ENCODE measurements around the gene TMEM179B. TPM values are rescaled to one million over a fixed set of nuclear protein-coding genes. Genes with fewer than 3 reads are reported as not detected.

TMEM179B gene
- total and polyA plus RNA-seq, 2 of the 13 experiments (the other 11 are each of a cell fraction or from before 2014, with no cell fraction given) = 24.8 to 25.7 TPM

DNA sequence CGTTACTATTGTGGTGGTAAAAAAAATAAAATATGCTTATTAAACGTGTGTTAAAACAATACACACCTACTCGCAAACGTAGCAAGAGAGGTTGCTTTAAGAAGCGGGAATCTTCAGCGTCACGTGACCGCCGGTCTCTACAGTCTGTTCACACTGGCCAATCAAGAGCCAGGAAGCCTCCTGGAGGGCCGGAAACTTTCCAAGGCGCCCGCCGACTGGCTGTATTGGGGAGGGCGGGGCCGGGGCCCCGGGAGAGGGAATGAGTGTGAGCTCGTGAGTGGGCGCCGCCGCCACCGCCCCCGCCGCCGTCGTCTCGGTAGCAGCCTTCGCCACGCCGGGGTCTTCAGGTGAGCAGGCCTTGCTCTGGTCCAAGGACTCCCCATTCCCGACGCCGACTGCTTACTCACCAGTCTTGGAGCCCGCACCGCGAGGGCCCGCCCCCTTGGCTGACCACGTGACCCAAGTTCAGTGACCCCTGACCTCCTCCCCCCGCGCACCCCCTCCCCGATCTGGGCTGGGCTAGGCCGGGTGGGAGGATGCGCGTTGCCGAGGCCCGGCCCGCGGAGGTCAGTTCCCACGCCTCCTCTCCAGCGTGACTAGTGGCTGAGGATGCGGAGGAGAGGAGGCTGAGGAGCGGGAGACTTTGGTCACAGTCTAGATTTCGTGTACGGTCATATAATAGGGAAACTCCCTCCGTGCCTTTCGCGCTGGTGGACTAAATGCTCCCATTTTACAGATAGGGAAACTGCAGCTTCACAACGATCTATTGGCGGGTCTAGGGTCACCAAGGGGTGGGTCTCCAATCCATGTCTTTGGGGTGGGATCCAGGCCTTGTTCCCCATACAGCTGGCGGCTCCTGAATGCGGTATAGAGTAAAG lies 15.8 kb upstream of the TMEM179B start, which contains the start of gene TAF6L (continued):
- TF ChIP-seq, protein P1, sequence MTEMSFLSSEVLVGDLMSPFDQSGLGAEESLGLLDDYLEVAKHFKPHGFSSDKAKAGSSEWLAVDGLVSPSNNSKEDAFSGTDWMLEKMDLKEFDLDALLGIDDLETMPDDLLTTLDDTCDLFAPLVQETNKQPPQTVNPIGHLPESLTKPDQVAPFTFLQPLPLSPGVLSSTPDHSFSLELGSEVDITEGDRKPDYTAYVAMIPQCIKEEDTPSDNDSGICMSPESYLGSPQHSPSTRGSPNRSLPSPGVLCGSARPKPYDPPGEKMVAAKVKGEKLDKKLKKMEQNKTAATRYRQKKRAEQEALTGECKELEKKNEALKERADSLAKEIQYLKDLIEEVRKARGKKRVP (CRISPR knock-in tag; IDR thresholded peaks at IDR 0.05) = 0 out of 4 replicates have a peak, but pooled peaks of 1 of the 2 experiments have one; percentile 32
- TF ChIP-seq EEA1 (CRISPR knock-in tag; IDR thresholded peaks at IDR 0.05; ENCODE audit: borderline replicate concordance) (0 out of 2 replicates have a peak, but pooled peaks have one; percentile 36), NFYC (CRISPR knock-in tag; IDR thresholded peaks at IDR 0.05) (peak; percentile 86), ZNF44 (CRISPR knock-in tag; IDR thresholded peaks at IDR 0.05) (no peak), SNAPC2 (CRISPR knock-in tag; IDR thresholded peaks at IDR 0.05) (peak; percentile 67; the same call in 1 of the 2 replicates), TEAD2 (CRISPR knock-in tag; IDR thresholded peaks at IDR 0.05) (peak; percentile 48; the same call in 1 of the 2 replicates), NONO (IDR thresholded peaks at IDR 0.05) (no peak), NONO (CRISPR knock-in tag; conservative IDR thresholded peaks at IDR 0.05) (peak; percentile 72), ARID2 (CRISPR knock-in tag; IDR thresholded peaks at IDR 0.05; ENCODE audit: borderline replicate concordance) (no peak), SNRNP70 (IDR thresholded peaks at IDR 0.05; ENCODE audit: low read depth, low read length) (no peak), MEF2D (CRISPR knock-in tag; IDR thresholded peaks at IDR 0.05) (0 out of 2 replicates have a peak, but pooled peaks have one; percentile 64), NR2F1 (CRISPR knock-in tag; IDR thresholded peaks at IDR 0.05) (peak; percentile 96 to 98), SRSF1 (optimal IDR thresholded peaks at IDR 0.05; ENCODE audit: low read depth, low read length) (peak; percentile 90), FOSL1 (CRISPR knock-in tag; IDR thresholded peaks at IDR 0.05; ENCODE audit: borderline replicate concordance) (no peak), ZNF564 (CRISPR knock-in tag; IDR thresholded peaks at IDR 0.05) (no peak), KDM6A (CRISPR knock-in tag; IDR thresholded peaks at IDR 0.05; ENCODE audit: low read depth) (no peak), MXD4 (CRISPR knock-in tag; IDR thresholded peaks at IDR 0.05) (peak; percentile 71; the same call in 1 of the 2 replicates), RBM39 (IDR thresholded peaks at IDR 0.05; ENCODE audit: low read depth, low read length, poor library complexity, severe bottlenecking) (peak; percentile 72), ZNF343 (CRISPR knock-in tag; IDR thresholded peaks at IDR 0.05) (0 out of 2 replicates have a peak, but pooled peaks have one; percentile 29), YEATS2 (CRISPR knock-in tag; IDR thresholded peaks at IDR 0.05; ENCODE audit: borderline replicate concordance) (peak; percentile 85), ISL2 (CRISPR knock-in tag; IDR thresholded peaks at IDR 0.05) (0 out of 2 replicates have a peak, but pooled peaks have one; percentile 26), ZSCAN29 (CRISPR knock-in tag; conservative IDR thresholded peaks at IDR 0.05) (0 out of 2 replicates have a peak, but pooled peaks have one; percentile 25)
- TF ChIP-seq, protein P2, sequence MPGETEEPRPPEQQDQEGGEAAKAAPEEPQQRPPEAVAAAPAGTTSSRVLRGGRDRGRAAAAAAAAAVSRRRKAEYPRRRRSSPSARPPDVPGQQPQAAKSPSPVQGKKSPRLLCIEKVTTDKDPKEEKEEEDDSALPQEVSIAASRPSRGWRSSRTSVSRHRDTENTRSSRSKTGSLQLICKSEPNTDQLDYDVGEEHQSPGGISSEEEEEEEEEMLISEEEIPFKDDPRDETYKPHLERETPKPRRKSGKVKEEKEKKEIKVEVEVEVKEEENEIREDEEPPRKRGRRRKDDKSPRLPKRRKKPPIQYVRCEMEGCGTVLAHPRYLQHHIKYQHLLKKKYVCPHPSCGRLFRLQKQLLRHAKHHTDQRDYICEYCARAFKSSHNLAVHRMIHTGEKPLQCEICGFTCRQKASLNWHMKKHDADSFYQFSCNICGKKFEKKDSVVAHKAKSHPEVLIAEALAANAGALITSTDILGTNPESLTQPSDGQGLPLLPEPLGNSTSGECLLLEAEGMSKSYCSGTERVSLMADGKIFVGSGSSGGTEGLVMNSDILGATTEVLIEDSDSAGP (CRISPR knock-in tag; IDR thresholded peaks at IDR 0.05; ENCODE audit: borderline replicate concordance) = peak; percentile 99
- TF ChIP-seq, protein P3, sequence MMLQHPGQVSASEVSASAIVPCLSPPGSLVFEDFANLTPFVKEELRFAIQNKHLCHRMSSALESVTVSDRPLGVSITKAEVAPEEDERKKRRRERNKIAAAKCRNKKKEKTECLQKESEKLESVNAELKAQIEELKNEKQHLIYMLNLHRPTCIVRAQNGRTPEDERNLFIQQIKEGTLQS (CRISPR knock-in tag; IDR thresholded peaks at IDR 0.05) = 0 out of 2 replicates have a peak, but pooled peaks have one; percentile 60
- TF ChIP-seq, protein P4, sequence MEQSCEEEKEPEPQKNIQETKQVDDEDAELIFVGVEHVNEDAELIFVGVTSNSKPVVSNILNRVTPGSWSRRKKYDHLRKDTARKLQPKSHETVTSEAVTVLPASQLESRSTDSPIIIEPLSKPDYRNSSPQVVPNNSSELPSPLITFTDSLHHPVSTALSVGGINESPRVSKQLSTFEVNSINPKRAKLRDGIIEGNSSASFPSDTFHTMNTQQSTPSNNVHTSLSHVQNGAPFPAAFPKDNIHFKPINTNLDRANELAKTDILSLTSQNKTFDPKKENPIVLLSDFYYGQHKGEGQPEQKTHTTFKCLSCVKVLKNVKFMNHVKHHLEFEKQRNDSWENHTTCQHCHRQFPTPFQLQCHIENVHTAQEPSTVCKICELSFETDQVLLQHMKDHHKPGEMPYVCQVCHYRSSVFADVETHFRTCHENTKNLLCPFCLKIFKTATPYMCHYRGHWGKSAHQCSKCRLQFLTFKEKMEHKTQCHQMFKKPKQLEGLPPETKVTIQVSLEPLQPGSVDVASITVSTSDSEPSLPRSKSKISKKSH (CRISPR knock-in tag; IDR thresholded peaks at IDR 0.05; ENCODE audit: borderline replicate concordance) = 0 out of 2 replicates have a peak, but pooled peaks have one; percentile 37
